OCI-M2 (cell line): ENCODE results near the gene CHST12.

Source experiments
- DNase-seq: peaks from one replicate; lab custom pipeline; 2025; ENCODE audit not compliant: unreplicated experiment; lab: John Stamatoyannopoulos, UW

The CHST12 gene

GRCh38 chr7:2478399-2478785, 75.0 kb downstream of the CHST12 start:
- DNase-seq, result no peak

- DNase-seq, result no peak
These were observed 75.4 kb downstream of the CHST12 start for GRCh38 chr7:2478800-2479199.

GRCh38 chr7:2479276-2480069, 76.1 kb downstream of the CHST12 start:
- no peak for DNase-seq

- no peak for DNase-seq
These were observed 76.6 kb downstream of the CHST12 start for GRCh38 chr7:2480070-2480408.

- DNase-seq, result no peak
These were observed 77.8 kb downstream of the CHST12 start for GRCh38 chr7:2481195-2481594.

GRCh38 chr7:2482725-2483451, 79.5 kb downstream of the CHST12 start:
- no peak for DNase-seq

GRCh38 chr7:2483494-2483893, 80.1 kb downstream of the CHST12 start:
- DNase-seq, result no peak

- DNase-seq, result no peak
These were observed 81.5 kb downstream of the CHST12 start for GRCh38 chr7:2484868-2485267.

GRCh38 chr7:2487586-2488271, 84.3 kb downstream of the CHST12 start:
- DNase-seq, result no peak

GRCh38 chr7:2488272-2488645, 84.8 kb downstream of the CHST12 start:
- no peak for DNase-seq

GRCh38 chr7:2488681-2489080, 85.3 kb downstream of the CHST12 start:
- no peak for DNase-seq

GRCh38 chr7:2490181-2490651, 86.8 kb downstream of the CHST12 start:
- DNase-seq, result no peak

GRCh38 chr7:2492038-2492437, 88.6 kb downstream of the CHST12 start:
- no peak for DNase-seq

GRCh38 chr7:2493205-2494164, 90.1 kb downstream of the CHST12 start:
- no peak for DNase-seq

- no peak for DNase-seq
These were observed 91.0 kb downstream of the CHST12 start for GRCh38 chr7:2494191-2495130.

- DNase-seq, result no peak
These were observed 92.2 kb downstream of the CHST12 start for GRCh38 chr7:2495418-2496299.

GRCh38 chr7:2496375-2496774, 93.0 kb downstream of the CHST12 start:
- no peak for DNase-seq

- no peak for DNase-seq
These were observed 93.7 kb downstream of the CHST12 start for GRCh38 chr7:2497065-2497464.
